A673 (cell line): ENCODE data around the gene MRPL45. TPM values are rescaled to one million over a fixed set of nuclear protein-coding genes. Genes with fewer than 3 reads are reported as not detected.

ENCODE experiments used
- BruUV-seq: library from RNA; stranded (reverse); fragments of 400-500 nt; replicated peaks from 2 replicates; lab custom pipeline; 2021; lab: Mats Ljungman, UMichigan
- CTCF ChIA-PET: fragments of 300-600 bp; sonication (Branson Sonifier 250); formaldehyde crosslinking; loops from one replicate; lab custom pipeline; 2022; ENCODE audit warnings: antibody characterized with exemption; lab: Charles Lee
- POLR2A ChIA-PET: fragments of 300-600 bp; sonication (Branson Sonifier 250); formaldehyde crosslinking; loops from one replicate; lab custom pipeline; 2022; ENCODE audit warnings: antibody characterized with exemption; ENCODE audit not compliant: low non-redundant PET; lab: Charles Lee
- DNase-seq: peaks from one replicate; pipeline ENCODE4 v3.0.0-alpha.2; 2015; ENCODE audit warnings: low spot score
- H3K27ac ChIP-seq: fragments of 200-600 bp; sonication (generic); 2 replicates; pipeline ENCODE4 v1.5.1; 2016; ENCODE audit warnings: mixed run types, low read depth, mild to moderate bottlenecking, mixed read lengths, antibody characterized with exemption, low read length; ENCODE audit not compliant: poor library complexity, severe bottlenecking
- H3K27me3 ChIP-seq: fragments of 200-600 bp; sonication (generic); replicated peaks from 2 replicates; pipeline ENCODE4 v1.6.1; 2017; ENCODE audit warnings: mixed run types, low read depth, mild to moderate bottlenecking, mixed read lengths, antibody characterized with exemption, low read length; ENCODE audit not compliant: insufficient read depth, poor library complexity
- H3K36me3 ChIP-seq: fragments of 200-600 bp; sonication (generic); 2 replicates; pipeline ENCODE4 v1.6.1; 2016; ENCODE audit warnings: mixed run types, mild to moderate bottlenecking, mixed read lengths, antibody characterized with exemption, low read length; ENCODE audit not compliant: insufficient read depth, poor library complexity, severe bottlenecking
- H3K4me1 ChIP-seq: fragments of 200-600 bp; sonication (generic); 2 replicates; pipeline ENCODE4 v1.6.1; 2017; ENCODE audit warnings: mixed run types, mild to moderate bottlenecking, mixed read lengths, antibody characterized with exemption, low read length; ENCODE audit not compliant: insufficient read depth, poor library complexity, severe bottlenecking
- H3K4me3 ChIP-seq: fragments of 200-600 bp; sonication (generic); 2 replicates; pipeline ENCODE4 v1.5.1; 2016; ENCODE audit warnings: low read depth, mixed run types, mild to moderate bottlenecking, mixed read lengths, low read length; ENCODE audit not compliant: poor library complexity, severe bottlenecking
- H3K9me3 ChIP-seq: fragments of 200-600 bp; sonication (generic); 2 replicates; pipeline ENCODE4 v1.6.1; 2016; ENCODE audit warnings: mixed run types, low read depth, mild to moderate bottlenecking, mixed read lengths, antibody characterized with exemption, low read length; ENCODE audit not compliant: poor library complexity, severe bottlenecking
- EZH2 ChIP-seq: fragments of 200-600 bp; sonication (generic); IDR thresholded peaks from 2 replicates; pipeline ENCODE4 v1.6.1; 2017; ENCODE audit warnings: borderline replicate concordance, low read depth, mild to moderate bottlenecking, mixed read lengths, antibody characterized with exemption, low read length; ENCODE audit not compliant: poor library complexity, severe bottlenecking
- intact Hi-C: fragments of 100-400 bp; cut with micrococcal nuclease; formaldehyde crosslinking; loops from one replicate; pipeline ENCODE4 v1.10.0; 2022; ENCODE audit not compliant: unreplicated experiment
- total RNA-seq: library from RNA; stranded (reverse); gene quantifications from 2 replicates; pipeline ENCODE4 v1.2.3, GENCODE V29; 2021
- TF ChIP-seq, protein P1 (sequence below): fragments of 300-800, 200-600 bp; sonication (generic); conservative IDR thresholded peaks from 2 replicates; pipeline ENCODE4 v1.5.1; 2017; ENCODE audit warnings: low read depth, mild to moderate bottlenecking, antibody characterized with exemption, low read length, moderate library complexity, mixed read lengths

The MRPL45 gene
- total RNA-seq, 1 experiment from 2014 or later, result 34.4 TPM

DNA sequence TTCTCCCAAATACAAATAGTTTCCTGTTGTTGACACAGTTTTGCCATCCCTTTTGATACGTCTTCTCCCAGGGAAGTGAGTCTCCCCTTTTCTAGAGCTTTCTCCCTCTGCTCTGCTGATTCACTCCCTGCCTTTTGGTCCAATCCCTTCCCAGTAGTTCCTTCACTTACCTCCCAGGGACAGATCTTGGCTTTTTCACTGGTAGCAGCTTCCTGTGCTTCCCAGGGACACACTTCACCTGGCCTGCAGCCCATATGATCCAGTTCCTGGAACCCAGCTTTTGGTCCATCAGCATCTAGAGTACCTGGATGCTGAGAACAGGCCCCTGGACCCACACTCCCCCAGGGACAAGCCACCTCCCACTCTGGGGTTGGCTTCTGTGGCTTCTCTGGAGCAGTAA, 31.0 kb downstream of the MRPL45 start:
- Histone ChIP-seq H3K27me3 (no peaks in the 10 kb centered on the region), H3K36me3 (no peaks in the 10 kb centered on the region), H3K27ac (no peak overlapping the region), H3K9me3 (no peaks in the 10 kb centered on the region), H3K4me3 (no peak overlapping the region), H3K4me1 (no peaks in the 10 kb centered on the region)
- DNase-seq, result no peak
- CTCF ChIA-PET, result no interaction called here
- POLR2A ChIA-PET, result no interaction called here
- BruUV-seq, result no TSS peak
- intact Hi-C loops, result no loop called here
- TF ChIP-seq, protein P1, sequence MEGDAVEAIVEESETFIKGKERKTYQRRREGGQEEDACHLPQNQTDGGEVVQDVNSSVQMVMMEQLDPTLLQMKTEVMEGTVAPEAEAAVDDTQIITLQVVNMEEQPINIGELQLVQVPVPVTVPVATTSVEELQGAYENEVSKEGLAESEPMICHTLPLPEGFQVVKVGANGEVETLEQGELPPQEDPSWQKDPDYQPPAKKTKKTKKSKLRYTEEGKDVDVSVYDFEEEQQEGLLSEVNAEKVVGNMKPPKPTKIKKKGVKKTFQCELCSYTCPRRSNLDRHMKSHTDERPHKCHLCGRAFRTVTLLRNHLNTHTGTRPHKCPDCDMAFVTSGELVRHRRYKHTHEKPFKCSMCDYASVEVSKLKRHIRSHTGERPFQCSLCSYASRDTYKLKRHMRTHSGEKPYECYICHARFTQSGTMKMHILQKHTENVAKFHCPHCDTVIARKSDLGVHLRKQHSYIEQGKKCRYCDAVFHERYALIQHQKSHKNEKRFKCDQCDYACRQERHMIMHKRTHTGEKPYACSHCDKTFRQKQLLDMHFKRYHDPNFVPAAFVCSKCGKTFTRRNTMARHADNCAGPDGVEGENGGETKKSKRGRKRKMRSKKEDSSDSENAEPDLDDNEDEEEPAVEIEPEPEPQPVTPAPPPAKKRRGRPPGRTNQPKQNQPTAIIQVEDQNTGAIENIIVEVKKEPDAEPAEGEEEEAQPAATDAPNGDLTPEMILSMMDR, result no peak
- no peak for TF ChIP-seq EZH2

DNA sequence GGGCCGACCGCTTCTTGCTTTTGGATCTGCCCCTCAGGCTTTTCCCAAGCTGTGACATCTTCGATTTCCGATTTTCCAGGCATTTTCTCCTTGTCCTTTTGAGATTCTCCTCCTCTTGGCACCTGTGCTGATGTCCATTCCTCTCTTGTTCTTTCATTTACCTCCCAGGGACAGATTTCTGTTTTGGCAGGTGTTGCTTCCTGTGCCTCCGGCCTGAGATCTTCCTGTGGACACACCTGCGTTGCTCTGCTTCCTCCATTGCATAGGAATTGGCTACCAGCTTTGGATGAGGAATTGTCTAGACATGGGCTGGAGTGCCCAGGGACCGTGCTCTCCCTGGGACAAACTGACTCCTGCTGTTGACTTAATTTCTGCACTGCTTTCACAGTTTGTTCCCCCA, 31.7 kb downstream of the MRPL45 start:
- no peak for DNase-seq
- TF ChIP-seq, protein P1, result no peak
- TF ChIP-seq EZH2, result no peak

DNA sequence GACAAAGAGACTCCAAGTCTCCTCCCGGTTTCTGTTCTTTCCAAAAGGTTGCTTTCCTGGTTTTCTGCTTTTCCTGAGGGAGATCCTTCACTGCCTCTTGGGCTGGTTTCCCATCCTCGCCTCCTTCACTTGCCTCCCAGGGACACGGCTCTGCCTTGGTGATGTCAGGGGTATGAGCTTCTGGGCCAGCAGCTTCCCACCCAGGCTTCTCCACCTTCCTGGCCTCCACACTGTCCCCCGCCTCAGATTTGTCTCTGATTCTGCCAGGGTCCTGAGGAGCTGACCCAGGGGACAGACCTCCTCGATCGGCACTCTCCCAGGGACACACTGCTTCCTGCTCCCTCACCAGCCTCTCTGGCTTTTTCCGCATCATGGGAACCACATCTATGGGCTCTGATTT, 32.3 kb downstream of the MRPL45 start:
- no peaks in the 10 kb centered on the region for H3K9me3 ChIP-seq
- no peaks in the 10 kb centered on the region for H3K4me1 ChIP-seq
- no peak for TF ChIP-seq EZH2
- TF ChIP-seq, protein P1, result no peak
- ChIA-PET CTCF (no interaction called here), POLR2A (no interaction called here)
- H3K4me3 ChIP-seq, result no peak overlapping the region
- DNase-seq, result no peak
- no peak overlapping the region for H3K27ac ChIP-seq
- BruUV-seq, result no TSS peak
- H3K27me3 ChIP-seq, result no peaks in the 10 kb centered on the region
- intact Hi-C loops, result no loop called here
- H3K36me3 ChIP-seq, result no peaks in the 10 kb centered on the region

More for the DNA sequence above, 31.7 kb downstream of the MRPL45 start:
- Histone ChIP-seq H3K4me3 (no peak overlapping the region), H3K27me3 (no peaks in the 10 kb centered on the region), H3K4me1 (no peaks in the 10 kb centered on the region), H3K27ac (no peak overlapping the region), H3K9me3 (no peaks in the 10 kb centered on the region), H3K36me3 (no peaks in the 10 kb centered on the region)
- POLR2A ChIA-PET, result no interaction called here
- BruUV-seq, result no TSS peak
- CTCF ChIA-PET, result no interaction called here
- intact Hi-C loops, result no loop called here
